Mesenchymal stem cell (in vitro differentiated cells and primary cell): ENCODE measurements around the gene FOXN3.

ENCODE experiments used
- DNase-seq: peaks from one replicate; pipeline ENCODE4 v3.0.0-alpha.2; 2013
- H2AFZ ChIP-seq: one replicate; pipeline ENCODE4 v1.6.1; 2013; ENCODE audit warnings: low read depth, mild to moderate bottlenecking, control low read depth, inconsistent platforms, low read length, moderate library complexity
- H2AK5ac ChIP-seq: 2 replicates; pipeline ENCODE4 v1.6.1; 2013; ENCODE audit warnings: low read length, moderate library complexity, mild to moderate bottlenecking, inconsistent platforms; ENCODE audit not compliant: severe bottlenecking
- H2BK120ac ChIP-seq: one replicate; pipeline ENCODE4 v1.6.1; 2013; ENCODE audit warnings: low read depth, mild to moderate bottlenecking, inconsistent platforms, low read length, moderate library complexity
- H2BK12ac ChIP-seq, 2 experiments: one replicate each; pipeline ENCODE4 v1.6.1; 2013; ENCODE audit warnings: inconsistent platforms in 2 of 2, low read length in 2 of 2, mild to moderate bottlenecking in 2 of 2, moderate library complexity in 2 of 2, control low read depth in 1 of 2
- H2BK15ac ChIP-seq: one replicate; pipeline ENCODE4 v1.6.1; 2013; ENCODE audit warnings: mild to moderate bottlenecking, low read depth, inconsistent platforms; ENCODE audit not compliant: poor library complexity, severe bottlenecking
- H2BK5ac ChIP-seq: 2 replicates; pipeline ENCODE4 v1.6.1; 2013; ENCODE audit warnings: low read depth, mild to moderate bottlenecking, low read length, control low read depth, inconsistent platforms; ENCODE audit not compliant: poor library complexity, severe bottlenecking
- H3K14ac ChIP-seq, 2 experiments: one replicate each; pipeline ENCODE4 v1.6.1; 2013; ENCODE audit warnings: inconsistent platforms in 2 of 2, low read length in 2 of 2, control low read depth in 1 of 2, mild to moderate bottlenecking in 1 of 2, moderate library complexity in 1 of 2
- H3K18ac ChIP-seq, 2 experiments: one replicate each; pipeline ENCODE4 v1.6.1; 2013; ENCODE audit warnings: inconsistent platforms in 2 of 2, low read length in 2 of 2, control low read depth in 1 of 2, low read depth in 1 of 2, mild to moderate bottlenecking in 1 of 2
- H3K23ac ChIP-seq, 2 experiments: one replicate each; pipeline ENCODE4 v1.6.1; 2013; ENCODE audit warnings: inconsistent platforms in 2 of 2, low read length in 2 of 2, mild to moderate bottlenecking in 2 of 2, moderate library complexity in 2 of 2, control low read depth in 1 of 2
- H3K27ac ChIP-seq: 2 replicates; pipeline ENCODE4 v1.5.1; 2013; ENCODE audit warnings: mild to moderate bottlenecking, moderate library complexity, low read length, control low read depth, inconsistent platforms; ENCODE audit not compliant: poor library complexity, severe bottlenecking
- H3K27me3 ChIP-seq, 2 experiments: 2 replicates each; pipeline versions ENCODE4 v1.6.1 to v1.7.0; 2013; ENCODE audit warnings: low read length in 2 of 2, mild to moderate bottlenecking in 2 of 2, moderate library complexity in 2 of 2, control low read depth in 1 of 2, inconsistent platforms in 1 of 2; ENCODE audit not compliant: control insufficient read depth in 1 of 2, insufficient read depth in 1 of 2
- H3K36me3 ChIP-seq, 2 experiments: 2 replicates each; pipeline versions ENCODE4 v1.6.1 to v1.7.0; 2013; ENCODE audit warnings: low read length in 2 of 2, control low read depth in 1 of 2, inconsistent platforms in 1 of 2, low read depth in 1 of 2, mild to moderate bottlenecking in 1 of 2; ENCODE audit not compliant: insufficient read depth in 2 of 2, control insufficient read depth in 1 of 2
- H3K4ac ChIP-seq, 2 experiments: one replicate each; pipeline ENCODE4 v1.6.1; 2013; ENCODE audit warnings: inconsistent platforms in 2 of 2, low read length in 2 of 2, mild to moderate bottlenecking in 2 of 2, moderate library complexity in 2 of 2, control low read depth in 1 of 2, low read depth in 1 of 2
- H3K4me1 ChIP-seq: 2 replicates; pipeline ENCODE4 v1.6.1; 2013; ENCODE audit warnings: low read depth, low read length, control low read depth; ENCODE audit not compliant: control insufficient read depth, insufficient read depth
- H3K4me2 ChIP-seq: 2 replicates; pipeline ENCODE4 v1.6.1; 2013; ENCODE audit warnings: low read length, mild to moderate bottlenecking, inconsistent platforms; ENCODE audit not compliant: poor library complexity, severe bottlenecking
- H3K4me3 ChIP-seq, 2 experiments: 2 replicates each; pipeline versions ENCODE4 v1.5.1 to v1.7.0; 2013; ENCODE audit warnings: low read length in 2 of 2, mild to moderate bottlenecking in 2 of 2, control low read depth in 1 of 2, low read depth in 1 of 2; ENCODE audit not compliant: insufficient read depth in 1 of 2
- H3K79me1 ChIP-seq: replicated peaks from 2 replicates; pipeline ENCODE4 v1.6.1; 2013; ENCODE audit warnings: mild to moderate bottlenecking, control low read depth, low read length, inconsistent platforms; ENCODE audit not compliant: poor library complexity, severe bottlenecking
- H3K9ac ChIP-seq: 2 replicates; pipeline ENCODE4 v1.7.0; 2013; ENCODE audit warnings: mild to moderate bottlenecking, low read length, moderate library complexity
- H3K9me3 ChIP-seq: 2 replicates; pipeline ENCODE4 v1.7.0; 2013; ENCODE audit warnings: mild to moderate bottlenecking, low read length; ENCODE audit not compliant: control insufficient read depth
- H4K8ac ChIP-seq: one replicate; pipeline ENCODE4 v1.6.1; 2013; ENCODE audit warnings: inconsistent platforms, mild to moderate bottlenecking, low read length, moderate library complexity
- H4K91ac ChIP-seq: one replicate; pipeline ENCODE4 v1.6.1; 2013; ENCODE audit warnings: mild to moderate bottlenecking, low read length, inconsistent platforms
- WGBS: methylation state at CpG from one replicate; pipeline ENCODE4 v1.1.7; 2013; ENCODE audit warnings: mixed read lengths; 5-methylcytosine and 5-hydroxymethylcytosine counted together

FOXN3 gene

DNA sequence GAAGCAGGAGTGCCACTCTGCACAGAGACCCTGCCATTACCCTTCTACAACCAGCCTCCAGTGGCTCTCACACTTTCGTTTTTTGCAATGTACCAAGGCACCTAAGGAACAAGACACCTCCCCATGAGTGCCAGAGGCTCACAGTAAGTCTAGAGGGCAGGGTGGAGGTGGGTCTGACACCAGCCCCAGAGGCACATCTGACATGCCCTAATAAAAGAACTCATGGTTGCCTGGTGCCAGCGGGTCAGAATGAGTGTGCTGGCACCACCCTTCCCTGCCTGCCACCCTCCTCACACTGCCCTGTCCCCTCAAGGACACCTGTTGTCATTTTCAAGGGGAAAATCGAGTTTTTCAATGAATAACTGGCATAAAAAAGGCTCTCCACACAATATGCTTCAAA is 161.2 kb downstream of the FOXN3 start:
- Histone ChIP-seq H2BK12ac (no peak overlapping the region), H2BK5ac (no peak overlapping the region), H2AFZ (no peak overlapping the region), H3K9ac (no peak overlapping the region), H3K23ac (no peak overlapping the region), H3K9me3 (no peaks in the 10 kb centered on the region), H3K4me2 (no peak overlapping the region), H3K27ac (no peak overlapping the region), H2BK15ac (no peak overlapping the region), H4K8ac (no peak overlapping the region), H3K79me1 (peaks cover 49% of the 10 kb centered on the region), H3K4me3 (no peak overlapping the region), H2BK120ac (no peak overlapping the region), H3K4ac (no peak overlapping the region), H3K27me3 (no peaks in the 10 kb centered on the region), H3K36me3 (peaks cover 7 to 11% of the 10 kb centered on the region in 2 experiments), H2AK5ac (no peak overlapping the region), H3K18ac (no peak overlapping the region), H3K14ac (no peak overlapping the region), H3K4me1 (peaks cover 6% of the 10 kb centered on the region), H4K91ac (no peak overlapping the region)
- WGBS: 71% methylated on average over 2 of the region's 3 CpGs
- no peak for DNase-seq

DNA sequence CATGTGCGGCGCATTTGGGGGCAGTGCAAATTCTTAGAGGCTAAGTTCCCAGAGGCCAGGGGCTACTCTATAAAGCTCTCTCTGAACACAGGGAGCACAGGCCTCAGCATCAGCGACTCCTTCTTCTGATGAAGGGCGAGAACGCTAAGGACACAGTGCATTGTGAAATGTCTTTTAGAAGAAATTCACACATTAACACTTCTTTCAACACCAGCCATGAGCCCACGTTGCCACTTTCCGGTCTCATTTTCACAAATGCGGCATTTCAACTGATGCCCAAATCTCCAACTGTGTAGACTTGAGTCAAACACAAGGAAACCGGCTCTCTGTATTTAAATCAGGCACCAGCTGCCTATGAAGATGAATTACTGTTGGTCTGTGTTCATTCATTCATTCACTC is 162.0 kb downstream of the FOXN3 start:
- Histone ChIP-seq H3K4ac (no peak overlapping the region), H3K18ac (no peak overlapping the region), H2BK12ac (no peak overlapping the region), H4K91ac (no peak overlapping the region), H3K4me1 (peaks cover 4% of the 10 kb centered on the region), H2BK120ac (no peak overlapping the region), H3K27ac (no peak overlapping the region), H3K4me3 (no peak overlapping the region), H3K14ac (no peak overlapping the region), H2AK5ac (no peak overlapping the region), H2AFZ (no peak overlapping the region), H2BK15ac (no peak overlapping the region), H3K36me3 (peaks cover 7 to 9% of the 10 kb centered on the region in 2 experiments), H4K8ac (no peak overlapping the region), H3K27me3 (no peaks in the 10 kb centered on the region), H2BK5ac (no peak overlapping the region), H3K4me2 (no peak overlapping the region), H3K23ac (no peak overlapping the region), H3K9ac (no peak overlapping the region), H3K79me1 (peaks cover 46% of the 10 kb centered on the region), H3K9me3 (no peaks in the 10 kb centered on the region)
- no peak for DNase-seq
- WGBS: 95% methylated on average over 9 of the region's 9 CpGs

DNA sequence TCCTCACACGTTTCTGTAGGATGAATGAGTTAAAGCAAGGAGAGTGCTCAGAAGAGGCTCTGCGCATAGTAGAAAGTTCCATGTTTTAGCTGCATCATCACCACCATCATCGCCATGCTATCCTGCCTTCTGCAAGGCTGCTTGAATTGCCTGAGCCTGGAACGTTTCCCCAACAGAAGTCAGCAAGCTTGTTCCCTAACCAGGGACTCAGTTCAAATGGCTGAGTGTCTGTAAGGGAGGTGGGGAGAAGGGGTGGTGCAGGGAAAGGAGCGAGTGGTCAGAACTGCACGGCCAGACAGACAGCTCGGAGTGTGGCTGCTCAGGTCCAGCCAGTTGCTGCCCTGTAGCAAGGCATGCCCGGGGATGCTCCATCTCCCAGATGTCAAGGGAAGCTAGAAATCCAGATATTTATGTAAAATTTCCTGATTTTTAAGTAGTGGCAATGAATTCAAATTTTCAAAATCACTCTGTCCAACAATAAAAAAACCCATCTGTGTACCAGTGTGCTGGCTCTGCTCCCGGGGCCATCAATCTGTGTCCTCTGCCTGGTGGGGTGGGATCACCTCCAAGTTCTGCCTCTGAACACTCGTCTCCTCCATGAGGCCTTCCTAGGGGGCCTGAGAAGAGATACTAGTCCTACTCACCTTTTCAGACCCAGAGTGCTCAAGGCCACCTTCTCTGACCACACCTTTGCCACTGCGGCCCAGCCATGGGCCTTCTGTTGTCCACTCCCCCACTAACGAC is 162.7 kb downstream of the FOXN3 start:
- Histone ChIP-seq H2BK15ac (no peak overlapping the region), H3K27ac (no peak overlapping the region), H2AK5ac (no peak overlapping the region), H3K14ac (no peak overlapping the region), H3K9me3 (no peaks in the 10 kb centered on the region), H3K4ac (no peak overlapping the region), H3K27me3 (no peaks in the 10 kb centered on the region), H3K4me2 (no peak overlapping the region), H3K36me3 (peaks cover 9% of the 10 kb centered on the region in 2 experiments), H2BK12ac (no peak overlapping the region), H3K18ac (no peak overlapping the region), H2BK5ac (no peak overlapping the region), H3K23ac (no peak overlapping the region), H3K4me3 (no peak overlapping the region), H3K9ac (no peak overlapping the region), H4K8ac (no peak overlapping the region), H3K4me1 (peaks cover 8% of the 10 kb centered on the region), H2AFZ (no peak overlapping the region), H3K79me1 (peaks cover 44% of the 10 kb centered on the region), H4K91ac (no peak overlapping the region), H2BK120ac (no peak overlapping the region)
- DNase-seq: no peak
- WGBS: 87% methylated on average over 11 of the region's 12 CpGs

DNA sequence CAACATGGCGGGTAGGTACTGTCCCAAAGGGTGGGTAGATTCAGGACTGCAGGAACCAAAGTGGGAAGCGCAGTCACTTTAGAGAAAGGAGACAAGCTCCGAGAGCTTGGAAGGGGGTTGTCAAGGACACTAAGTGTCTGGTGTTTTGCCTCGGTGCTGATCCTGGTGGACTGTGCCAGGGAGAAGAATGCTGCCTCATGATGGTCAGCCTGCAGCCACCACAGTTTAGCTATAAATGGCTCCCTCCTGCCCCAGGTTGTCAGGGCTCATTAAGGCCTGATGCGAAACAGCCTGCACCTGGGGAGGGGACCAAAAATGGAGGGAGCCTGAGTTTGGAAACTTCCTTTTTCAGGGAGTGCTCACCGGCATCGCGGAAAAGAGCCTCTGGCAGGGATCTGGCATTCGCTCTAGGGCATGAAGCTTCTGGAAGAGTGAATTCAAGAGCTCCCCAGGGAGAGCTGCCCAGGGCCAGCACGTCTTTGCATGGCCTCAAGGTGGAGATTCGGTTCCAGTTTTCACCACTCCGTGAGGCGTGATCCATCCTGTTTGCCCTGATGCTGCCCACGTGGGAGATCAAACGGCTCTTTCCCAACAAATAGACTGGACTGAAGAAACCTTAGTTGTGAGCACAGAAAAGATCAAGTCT is 164.0 kb downstream of the FOXN3 start:
- no peak overlapping the region for H3K9ac ChIP-seq
- H3K18ac ChIP-seq: no peak overlapping the region
- H2BK120ac ChIP-seq: no peak overlapping the region
- H3K36me3 ChIP-seq: peaks cover 8% of the 10 kb centered on the region in 2 experiments
- H2AFZ ChIP-seq: no peak overlapping the region
- H3K27me3 ChIP-seq: no peaks in the 10 kb centered on the region
- H3K9me3 ChIP-seq: no peaks in the 10 kb centered on the region
- H3K23ac ChIP-seq: no peak overlapping the region
- peaks cover 13% of the 10 kb centered on the region for H3K4me1 ChIP-seq
- H2BK12ac ChIP-seq: no peak overlapping the region
- no peak overlapping the region for H2AK5ac ChIP-seq
- no peak overlapping the region for H3K4me2 ChIP-seq
- H3K4me3 ChIP-seq: no peak overlapping the region
- no peak for DNase-seq
- no peak overlapping the region for H3K14ac ChIP-seq
- no peak overlapping the region for H2BK15ac ChIP-seq
- H3K4ac ChIP-seq: no peak overlapping the region
- no peak overlapping the region for H3K27ac ChIP-seq
- H4K8ac ChIP-seq: no peak overlapping the region
- 81% methylated on average over 15 of the region's 15 CpGs for WGBS
- H4K91ac ChIP-seq: no peak overlapping the region
- no peak overlapping the region for H2BK5ac ChIP-seq
- peaks cover 39% of the 10 kb centered on the region for H3K79me1 ChIP-seq
